HL-60 (cell line): ENCODE results near the gene TBCD.

ENCODE experiments used
- CTCF ChIP-seq: IDR thresholded peaks from one replicate; pipeline ENCODE4 v1.5.1; 2011; ENCODE audit warnings: low read length, control low read depth, inconsistent platforms; ENCODE audit not compliant: insufficient read depth
- GABPA ChIP-seq: IDR thresholded peaks from 2 replicates; pipeline ENCODE4 v1.6.1; 2012; ENCODE audit warnings: low read depth
- POLR2AphosphoS5 ChIP-seq: IDR thresholded peaks from 2 replicates; pipeline ENCODE4 v1.6.1; 2012; ENCODE audit warnings: low read depth
- REST ChIP-seq: IDR thresholded peaks from 2 replicates; pipeline ENCODE4 v1.6.1; 2012; ENCODE audit warnings: low read depth; ENCODE audit not compliant: insufficient replicate concordance
- SPI1 ChIP-seq: IDR thresholded peaks from 2 replicates; pipeline ENCODE4 v1.6.1; 2012; ENCODE audit warnings: low read depth, mild to moderate bottlenecking, borderline replicate concordance

GRCh38 chr17:82788206-82789001 is 36.5 kb downstream of the TBCD start:
- TF ChIP-seq CTCF (no peak), POLR2AphosphoS5 (no peak), GABPA (no peak), SPI1 (no peak), REST (no peak)
